Loucy (cell line): ENCODE measurements around the gene KDM4B.

ENCODE experiments used
- H2AFZ ChIP-seq: fragments of 200-600 bp; sonication (generic); 2 replicates; pipeline ENCODE4 v1.6.0; 2016; ENCODE audit warnings: antibody characterized with exemption, mild to moderate bottlenecking, low read length, moderate library complexity
- H3F3A ChIP-seq: fragments of 200-600 bp; 2 replicates; pipeline ENCODE4 v1.6.0; 2016; ENCODE audit warnings: antibody characterized with exemption, low read depth, mild to moderate bottlenecking
- H3K27me3 ChIP-seq: fragments of 200-600 bp; sonication (generic); 2 replicates; pipeline ENCODE4 v1.6.1; 2014; ENCODE audit warnings: low read length, mild to moderate bottlenecking; ENCODE audit not compliant: insufficient read depth, poor library complexity, severe bottlenecking
- H3K36me3 ChIP-seq: fragments of 200-600 bp; sonication (generic); 2 replicates; pipeline ENCODE4 v1.6.1; 2016; ENCODE audit warnings: low read length; ENCODE audit not compliant: insufficient read depth
- H3K4me1 ChIP-seq: fragments of 200-600 bp; sonication (generic); 2 replicates; pipeline ENCODE4 v1.5.1; 2014; ENCODE audit warnings: low read length, mild to moderate bottlenecking; ENCODE audit not compliant: insufficient read depth, poor library complexity, severe bottlenecking
- H3K4me2 ChIP-seq: fragments of 200-600 bp; sonication (generic); 2 replicates; pipeline ENCODE4 v1.6.0; 2014; ENCODE audit warnings: antibody characterized with exemption, low read length, low read depth, mild to moderate bottlenecking; ENCODE audit not compliant: poor library complexity, severe bottlenecking
- H3K4me3 ChIP-seq: fragments of 200-600 bp; sonication (generic); 2 replicates; pipeline ENCODE4 v1.5.1; 2014; ENCODE audit warnings: low read length, mild to moderate bottlenecking, mixed read lengths; ENCODE audit not compliant: poor library complexity, severe bottlenecking
- H3K79me2 ChIP-seq: fragments of 200-600 bp; sonication (generic); 2 replicates; pipeline ENCODE4 v1.6.1; 2014; ENCODE audit warnings: low read length; ENCODE audit not compliant: insufficient read depth
- H3K9ac ChIP-seq: fragments of 200-600 bp; sonication (generic); 2 replicates; pipeline ENCODE4 v1.6.0; 2014; ENCODE audit warnings: mild to moderate bottlenecking, low read depth, low read length, moderate library complexity; ENCODE audit not compliant: poor library complexity, severe bottlenecking
- H3K9me2 ChIP-seq: fragments of 200-600 bp; sonication (generic); replicated peaks from 2 replicates; pipeline ENCODE4 v1.6.1; 2016; ENCODE audit warnings: low read depth, low read length, mixed read lengths
- H3K9me3 ChIP-seq: fragments of 200-600 bp; sonication (generic); 2 replicates; pipeline ENCODE4 v1.6.1; 2014; ENCODE audit warnings: mild to moderate bottlenecking, antibody characterized with exemption, low read length, low read depth; ENCODE audit not compliant: insufficient read depth
- H4K20me1 ChIP-seq: fragments of 200-600 bp; sonication (generic); 2 replicates; pipeline ENCODE4 v1.6.0; 2014; ENCODE audit warnings: antibody characterized with exemption, low read length, mild to moderate bottlenecking; ENCODE audit not compliant: insufficient read depth, poor library complexity, severe bottlenecking
- EZH2phosphoT487 ChIP-seq: fragments of 200-600 bp; IDR thresholded peaks from 2 replicates; pipeline ENCODE4 v1.6.1; 2018; ENCODE audit warnings: antibody characterized with exemption, mild to moderate bottlenecking, moderate library complexity, borderline replicate concordance
- TF ChIP-seq, protein P1 (sequence below): fragments of 200-600 bp; sonication (generic); conservative IDR thresholded peaks from 2 replicates; pipeline ENCODE4 v1.5.1; 2014; ENCODE audit warnings: mild to moderate bottlenecking, antibody characterized with exemption, low read length

The KDM4B gene

DNA sequence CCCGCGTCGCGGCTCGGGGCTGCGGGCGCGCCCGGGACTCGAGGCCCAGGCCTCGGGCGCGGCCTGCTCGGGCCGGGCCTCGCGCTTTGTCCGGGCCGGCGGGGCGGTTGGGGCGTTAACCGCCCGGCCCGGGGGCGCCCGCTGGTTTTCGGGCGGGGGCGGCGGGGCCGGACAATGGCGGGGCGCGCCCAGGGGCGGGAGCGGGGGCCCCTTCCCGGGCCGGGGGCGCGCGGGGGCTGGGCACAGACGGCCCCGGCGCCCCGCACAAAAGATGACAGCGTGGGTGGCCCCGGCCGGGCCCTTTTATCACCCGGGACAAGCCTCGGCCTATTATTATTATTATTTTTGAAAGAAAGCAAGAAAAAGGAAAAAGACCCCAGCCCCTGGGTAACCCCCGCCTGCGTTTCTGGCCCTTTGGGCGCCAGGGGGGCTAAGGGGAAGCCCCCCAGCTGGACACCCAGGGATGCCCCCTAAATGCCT, 419 bp downstream of the KDM4B start:
- Histone ChIP-seq H3K9ac (peak overlapping the region; percentile 90), H2AFZ (no peak overlapping the region), H3K4me2 (peak overlapping the region; percentile 99), H3F3A (0 out of 2 replicates have a peak, but pooled peaks cover 2% of the 10 kb centered on the region), H3K27me3 (no peaks in the 10 kb centered on the region), H3K4me1 (peaks cover 30% of the 10 kb centered on the region), H3K9me2 (no peaks in the 10 kb centered on the region), H3K4me3 (peak overlapping the region; percentile 88), H4K20me1 (peaks cover 43% of the 10 kb centered on the region), H3K36me3 (no peaks in the 10 kb centered on the region), H3K79me2 (peaks cover 49% of the 10 kb centered on the region), H3K9me3 (no peaks in the 10 kb centered on the region)
- no peak for TF ChIP-seq EZH2phosphoT487
- TF ChIP-seq, protein P1, sequence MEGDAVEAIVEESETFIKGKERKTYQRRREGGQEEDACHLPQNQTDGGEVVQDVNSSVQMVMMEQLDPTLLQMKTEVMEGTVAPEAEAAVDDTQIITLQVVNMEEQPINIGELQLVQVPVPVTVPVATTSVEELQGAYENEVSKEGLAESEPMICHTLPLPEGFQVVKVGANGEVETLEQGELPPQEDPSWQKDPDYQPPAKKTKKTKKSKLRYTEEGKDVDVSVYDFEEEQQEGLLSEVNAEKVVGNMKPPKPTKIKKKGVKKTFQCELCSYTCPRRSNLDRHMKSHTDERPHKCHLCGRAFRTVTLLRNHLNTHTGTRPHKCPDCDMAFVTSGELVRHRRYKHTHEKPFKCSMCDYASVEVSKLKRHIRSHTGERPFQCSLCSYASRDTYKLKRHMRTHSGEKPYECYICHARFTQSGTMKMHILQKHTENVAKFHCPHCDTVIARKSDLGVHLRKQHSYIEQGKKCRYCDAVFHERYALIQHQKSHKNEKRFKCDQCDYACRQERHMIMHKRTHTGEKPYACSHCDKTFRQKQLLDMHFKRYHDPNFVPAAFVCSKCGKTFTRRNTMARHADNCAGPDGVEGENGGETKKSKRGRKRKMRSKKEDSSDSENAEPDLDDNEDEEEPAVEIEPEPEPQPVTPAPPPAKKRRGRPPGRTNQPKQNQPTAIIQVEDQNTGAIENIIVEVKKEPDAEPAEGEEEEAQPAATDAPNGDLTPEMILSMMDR, result no peak

DNA sequence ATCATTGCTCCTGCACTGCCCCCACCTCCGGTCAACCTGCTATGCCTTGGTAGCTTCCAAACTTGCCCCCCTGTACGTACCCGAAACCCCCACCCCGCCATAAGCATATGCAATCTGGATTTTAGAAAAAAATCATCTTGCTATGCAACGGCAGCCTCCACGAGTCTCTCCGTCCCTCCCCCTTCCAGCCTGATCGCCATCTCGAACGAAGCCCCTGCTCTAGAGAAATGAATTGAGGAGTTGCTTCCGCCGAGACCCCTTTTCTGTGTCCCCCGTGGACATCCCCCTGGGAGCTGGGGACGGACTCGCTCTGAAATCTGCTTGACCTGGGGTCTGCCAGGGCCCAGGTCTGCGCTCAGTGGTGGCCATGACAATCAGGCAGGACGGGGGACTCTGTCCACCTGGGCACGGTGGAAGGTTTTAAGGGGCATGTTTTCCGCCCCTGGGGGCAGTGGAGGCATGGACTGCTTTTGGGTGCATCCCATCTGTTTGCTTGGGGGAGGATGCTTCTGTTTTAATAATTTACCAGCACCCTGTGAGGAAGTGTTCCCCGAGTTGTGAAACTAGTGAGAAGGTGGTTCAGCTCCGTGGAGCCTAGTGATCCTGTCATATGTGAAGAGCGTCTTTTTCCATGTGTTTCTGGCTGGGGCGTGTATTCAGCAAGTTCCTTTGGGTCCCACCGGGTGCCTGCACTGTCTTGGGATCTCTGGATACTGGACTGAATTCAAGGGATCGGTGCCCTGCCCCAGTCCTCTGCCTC, 1.0 kb downstream of the KDM4B start:
- no peak for TF ChIP-seq EZH2phosphoT487
- TF ChIP-seq, protein P1, result no peak
- Histone ChIP-seq H3K9me3 (no peaks in the 10 kb centered on the region), H3K27me3 (no peaks in the 10 kb centered on the region), H3K9ac (peak overlapping the region; percentile 90), H4K20me1 (peaks cover 44% of the 10 kb centered on the region), H3K4me3 (peak overlapping the region; percentile 88), H2AFZ (no peak overlapping the region), H3K36me3 (no peaks in the 10 kb centered on the region), H3K4me1 (peaks cover 30% of the 10 kb centered on the region), H3F3A (0 out of 2 replicates have a peak, but pooled peaks cover 2% of the 10 kb centered on the region), H3K79me2 (peaks cover 55% of the 10 kb centered on the region), H3K9me2 (no peaks in the 10 kb centered on the region), H3K4me2 (peak overlapping the region; percentile 99)

DNA sequence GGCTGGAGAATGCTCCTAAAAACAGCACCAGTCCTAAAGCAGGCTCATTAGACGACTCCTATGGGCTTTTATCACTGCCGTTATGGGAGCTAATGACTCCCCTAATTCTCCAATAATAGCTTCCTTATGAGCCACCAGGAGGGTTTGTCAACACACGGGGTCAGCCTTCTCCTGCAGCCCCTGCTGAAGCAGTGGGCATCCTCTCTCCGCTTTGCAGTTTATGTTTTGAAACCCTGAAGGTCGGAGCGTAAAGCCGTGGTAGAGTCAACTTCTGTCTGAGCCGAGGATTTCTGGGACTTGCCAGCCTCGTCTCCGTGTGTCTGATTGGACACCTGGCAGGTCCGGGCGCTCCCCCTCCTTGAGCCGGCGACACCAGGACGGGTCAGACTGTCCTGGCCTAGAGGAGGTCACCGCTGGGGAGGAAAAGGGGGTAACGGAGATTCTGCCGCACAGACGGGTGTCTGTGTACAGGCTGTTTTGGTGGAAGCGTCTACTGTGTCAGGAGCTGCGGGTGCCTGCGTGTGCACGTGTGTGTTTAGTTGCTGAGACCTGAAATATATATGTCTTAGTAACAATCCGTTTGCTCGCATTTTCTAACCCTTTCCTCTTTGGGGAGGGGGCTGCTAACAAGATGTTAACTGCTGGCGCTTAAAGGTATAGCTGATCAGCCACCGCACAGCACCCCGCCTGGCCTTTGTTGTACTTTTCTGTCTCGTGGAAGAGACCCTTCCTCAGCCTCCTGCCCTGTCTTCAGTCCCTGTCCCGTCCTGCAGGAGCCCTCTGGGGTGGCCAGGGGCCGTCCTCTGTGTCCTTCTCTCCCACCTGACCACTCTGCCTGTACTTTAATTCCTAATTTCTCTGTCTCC, 1.9 kb downstream of the KDM4B start:
- no peaks in the 10 kb centered on the region for H3K9me3 ChIP-seq
- H2AFZ ChIP-seq, result no peak overlapping the region
- no peaks in the 10 kb centered on the region for H3K9me2 ChIP-seq
- no peaks in the 10 kb centered on the region for H3K27me3 ChIP-seq
- peaks cover 30% of the 10 kb centered on the region for H3K4me1 ChIP-seq
- no peak for TF ChIP-seq EZH2phosphoT487
- TF ChIP-seq, protein P1, result no peak
- H3K9ac ChIP-seq, result peak overlapping the region; percentile 90
- peak overlapping the region; percentile 99 for H3K4me2 ChIP-seq
- 0 out of 2 replicates have a peak, but pooled peaks cover 2% of the 10 kb centered on the region for H3F3A ChIP-seq
- H3K79me2 ChIP-seq, result peaks cover 63% of the 10 kb centered on the region
- no peaks in the 10 kb centered on the region for H3K36me3 ChIP-seq
- H4K20me1 ChIP-seq, result peaks cover 52% of the 10 kb centered on the region
- peak overlapping the region; percentile 88 for H3K4me3 ChIP-seq
